Measurements from ENCODE around the gene ABCA2.

ABCA2 gene

GRCh38 chr9:136978865-136979544, 49.0 kb downstream of the ABCA2 start:
- no peak for TF ChIP-seq GATA1 (IDR thresholded peaks at IDR 0.05; ENCODE audit: low read depth, low read length)
- DNase-seq = no peak

- no peak for TF ChIP-seq POLR2A (IDR thresholded peaks at IDR 0.05; ENCODE audit: low read length)
- TF ChIP-seq GATA1 (IDR thresholded peaks at IDR 0.05; ENCODE audit: low read depth, low read length) = no peak
- peak; percentile 83 for DNase-seq
Measured at GRCh38 chr9:136978073-136978864, 49.8 kb downstream of the ABCA2 start.

- TF ChIP-seq GATA1 (IDR thresholded peaks at IDR 0.05; ENCODE audit: low read depth, low read length) (no peak), POLR2A (IDR thresholded peaks at IDR 0.05; ENCODE audit: low read length) (no peak)
- DNase-seq = no peak
Measured at GRCh38 chr9:136977649-136978072, 50.4 kb downstream of the ABCA2 start.

GRCh38 chr9:136977223-136977622, 50.8 kb downstream of the ABCA2 start, which contains the start of gene PTGDS:
Gene PTGDS (plus strand): TSS chr9:136977504. CDS start chr9:136977579, 75 bp downstream.
- TF ChIP-seq GATA1 (IDR thresholded peaks at IDR 0.05; ENCODE audit: low read depth, low read length) (no peak), POLR2A (IDR thresholded peaks at IDR 0.05; ENCODE audit: low read length) (no peak)
- DNase-seq = no peak

- TF ChIP-seq GATA1 (IDR thresholded peaks at IDR 0.05; ENCODE audit: low read depth, low read length) (no peak), POLR2A (IDR thresholded peaks at IDR 0.05; ENCODE audit: low read length) (no peak)
- DNase-seq = peak; percentile 40 to 65
Measured at GRCh38 chr9:136975644-136976043, 52.4 kb downstream of the ABCA2 start.

GRCh38 chr9:136974817-136975535, 53.1 kb downstream of the ABCA2 start:
- TF ChIP-seq POLR2A (IDR thresholded peaks at IDR 0.05; ENCODE audit: low read length) = no peak
- no peak for TF ChIP-seq GATA1 (IDR thresholded peaks at IDR 0.05; ENCODE audit: low read depth, low read length)
- DNase-seq = no peak

GRCh38 chr9:136973618-136974617, 54.1 kb downstream of the ABCA2 start:
- no peak for DNase-seq
- no peak for TF ChIP-seq GATA1 (IDR thresholded peaks at IDR 0.05; ENCODE audit: low read depth, low read length)
- TF ChIP-seq POLR2A (IDR thresholded peaks at IDR 0.05; ENCODE audit: low read length) = no peak

GRCh38 chr9:136972743-136973142, 55.3 kb downstream of the ABCA2 start:
- TF ChIP-seq POLR2A (IDR thresholded peaks at IDR 0.05; ENCODE audit: low read length) (no peak), GATA1 (IDR thresholded peaks at IDR 0.05; ENCODE audit: low read depth, low read length) (no peak)
- no peak for DNase-seq

- no peak for TF ChIP-seq GATA1 (IDR thresholded peaks at IDR 0.05; ENCODE audit: low read depth, low read length)
- no peak for TF ChIP-seq POLR2A (IDR thresholded peaks at IDR 0.05; ENCODE audit: low read length)
- DNase-seq = no peak
Measured at GRCh38 chr9:136972335-136972734, 55.7 kb downstream of the ABCA2 start.

GRCh38 chr9:136971746-136972145, 56.3 kb downstream of the ABCA2 start:
- TF ChIP-seq GATA1 (IDR thresholded peaks at IDR 0.05; ENCODE audit: low read depth, low read length) (no peak), POLR2A (IDR thresholded peaks at IDR 0.05; ENCODE audit: low read length) (no peak)
- no peak for DNase-seq

- TF ChIP-seq GATA1 (IDR thresholded peaks at IDR 0.05; ENCODE audit: low read depth, low read length) (no peak), POLR2A (IDR thresholded peaks at IDR 0.05; ENCODE audit: low read length) (no peak)
- DNase-seq = no peak
Measured at GRCh38 chr9:136970361-136970760, 57.7 kb downstream of the ABCA2 start.

GRCh38 chr9:136969774-136970173, 58.3 kb downstream of the ABCA2 start:
- TF ChIP-seq POLR2A (IDR thresholded peaks at IDR 0.05; ENCODE audit: low read length) (no peak), GATA1 (IDR thresholded peaks at IDR 0.05; ENCODE audit: low read depth, low read length) (no peak)
- DNase-seq = no peak

GRCh38 chr9:136969150-136969549, 58.9 kb downstream of the ABCA2 start:
- no peak for DNase-seq
- TF ChIP-seq GATA1 (IDR thresholded peaks at IDR 0.05; ENCODE audit: low read depth, low read length) (no peak), POLR2A (IDR thresholded peaks at IDR 0.05; ENCODE audit: low read length) (no peak)

All from erythroblast (primary cell).